IMR-90 (cell line): Measurements from ENCODE around the gene GPR84. TPM values are rescaled to one million over a fixed set of nuclear protein-coding genes. Genes with fewer than 3 reads are reported as not detected.

ENCODE experiments used
- ATAC-seq: fragments of 200-7000 bp; cut with Tn5 transposase; 2 replicates; pipeline ENCODE4 v1.9.1; 2020; ENCODE audit warnings: low read depth, mild to moderate bottlenecking, moderate library complexity
- BruUV-seq: library from RNA; stranded (reverse); fragments of 400-500 nt; replicated peaks from 2 replicates; lab custom pipeline; 2021; lab: Mats Ljungman, UMichigan
- CTCF ChIA-PET: fragments of 300-600 bp; formaldehyde crosslinking; extraction: SDS; loops from one replicate; lab custom pipeline; 2021; ENCODE audit warnings: antibody characterized with exemption; lab: Yijun Ruan, JAX
- POLR2A ChIA-PET: fragments of 300-600 bp; sonication (Branson Sonifier 250); formaldehyde crosslinking; loops from one replicate; lab custom pipeline; 2022; ENCODE audit warnings: antibody characterized with exemption; ENCODE audit not compliant: unreplicated experiment; lab: Charles Lee
- DNase-seq: peaks from one replicate; pipeline ENCODE4 v3.0.0; 2013
- H2AFZ ChIP-seq: replicated peaks from 2 replicates; pipeline ENCODE3; 2013; ENCODE audit warnings: low read length, mild to moderate bottlenecking; ENCODE audit not compliant: poor library complexity
- H2AK5ac ChIP-seq: 2 replicates; pipeline ENCODE4 v1.6.1; 2013; ENCODE audit warnings: low read depth, low read length, inconsistent platforms
- H2AK9ac ChIP-seq: replicated peaks from 2 replicates; pipeline ENCODE3; 2013; ENCODE audit warnings: mild to moderate bottlenecking, low read depth, low read length, moderate library complexity; ENCODE audit not compliant: poor library complexity
- H2BK120ac ChIP-seq: 2 replicates; pipeline ENCODE4 v1.6.1; 2013; ENCODE audit warnings: low read depth, low read length, inconsistent platforms
- H2BK15ac ChIP-seq: 3 replicates; pipeline ENCODE4 v1.6.1; 2013; ENCODE audit warnings: low read depth, low read length, inconsistent platforms
- H2BK20ac ChIP-seq: 2 replicates; pipeline ENCODE4 v1.6.1; 2013; ENCODE audit warnings: low read depth, mild to moderate bottlenecking, inconsistent platforms, low read length, moderate library complexity
- H2BK5ac ChIP-seq: 2 replicates; pipeline ENCODE4 v1.6.1; 2013; ENCODE audit warnings: mild to moderate bottlenecking, low read depth, low read length, inconsistent platforms; ENCODE audit not compliant: poor library complexity, severe bottlenecking
- H3K14ac ChIP-seq: replicated peaks from 2 replicates; pipeline ENCODE4 v1.6.1; 2013; ENCODE audit warnings: low read depth, low read length, inconsistent platforms
- H3K18ac ChIP-seq: 2 replicates; pipeline ENCODE4 v1.6.1; 2013; ENCODE audit warnings: low read depth, low read length, control low read depth
- H3K23ac ChIP-seq: 2 replicates; pipeline ENCODE4 v1.6.1; 2013; ENCODE audit warnings: low read depth, low read length, inconsistent platforms
- H3K27ac ChIP-seq: 2 replicates; pipeline ENCODE4 v1.5.1; 2013; ENCODE audit warnings: mild to moderate bottlenecking, control low read depth, low read length; ENCODE audit not compliant: insufficient read depth
- H3K27me3 ChIP-seq: 2 replicates; pipeline ENCODE4 v1.6.1; 2013; ENCODE audit warnings: low read length; ENCODE audit not compliant: control insufficient read depth, insufficient read depth
- H3K36me3 ChIP-seq: 2 replicates; pipeline ENCODE4 v1.6.1; 2013; ENCODE audit warnings: low read length, mixed read lengths; ENCODE audit not compliant: control insufficient read depth, insufficient read depth
- H3K4ac ChIP-seq: 2 replicates; pipeline ENCODE4 v1.6.1; 2013; ENCODE audit warnings: low read depth, low read length, inconsistent platforms
- H3K4me1 ChIP-seq: 2 replicates; pipeline ENCODE4 v1.6.1; 2013; ENCODE audit warnings: low read length, mixed read lengths; ENCODE audit not compliant: control insufficient read depth, insufficient read depth
- H3K4me2 ChIP-seq: 2 replicates; pipeline ENCODE4 v1.6.1; 2013; ENCODE audit warnings: low read depth, mild to moderate bottlenecking, control low read depth, low read length, moderate library complexity
- H3K4me3 ChIP-seq: 2 replicates; pipeline ENCODE4 v1.5.1; 2013; ENCODE audit warnings: low read depth, mild to moderate bottlenecking, control low read depth, low read length, moderate library complexity; ENCODE audit not compliant: insufficient read depth
- H3K56ac ChIP-seq: 2 replicates; pipeline ENCODE4 v1.6.1; 2013; ENCODE audit warnings: low read length, inconsistent platforms; ENCODE audit not compliant: insufficient read depth; ENCODE audit errors: extremely low read depth
- H3K79me1 ChIP-seq, 2 experiments: 2 replicates each; pipeline ENCODE4 v1.6.1; 2013; ENCODE audit warnings: low read length in 2 of 2, inconsistent platforms in 1 of 2, low read depth in 1 of 2
- H3K9ac ChIP-seq: 2 replicates; pipeline ENCODE4 v1.6.1; 2013; ENCODE audit warnings: low read depth, low read length, control low read depth
- H3K9me1 ChIP-seq: 2 replicates; pipeline ENCODE4 v1.6.1; 2013; ENCODE audit warnings: low read length, inconsistent platforms; ENCODE audit not compliant: insufficient read depth
- H3K9me3 ChIP-seq: 2 replicates; pipeline ENCODE4 v1.6.1; 2013; ENCODE audit warnings: low read length; ENCODE audit not compliant: control insufficient read depth, insufficient read depth
- H4K20me1 ChIP-seq: 2 replicates; pipeline ENCODE4 v1.6.1; 2013; ENCODE audit warnings: low read length, inconsistent platforms; ENCODE audit not compliant: insufficient read depth
- H4K5ac ChIP-seq: 2 replicates; pipeline ENCODE4 v1.6.1; 2013; ENCODE audit warnings: mild to moderate bottlenecking, low read depth, low read length, control low read depth
- H4K8ac ChIP-seq, 2 experiments: 2 replicates each; pipeline ENCODE4 v1.6.1; 2013; ENCODE audit warnings: low read depth in 2 of 2, low read length in 2 of 2, control low read depth in 1 of 2, inconsistent platforms in 1 of 2
- H4K91ac ChIP-seq: 2 replicates; pipeline ENCODE4 v1.6.1; 2013; ENCODE audit warnings: low read depth, low read length, inconsistent platforms; ENCODE audit not compliant: insufficient read depth
- CHD1 ChIP-seq: IDR thresholded peaks from 2 replicates; pipeline ENCODE4 v1.6.1; 2012; ENCODE audit warnings: low read depth, low read length, improper control_type of control experiment
- ELK1 ChIP-seq: fragments of 150-350 bp; IDR thresholded peaks from 2 replicates; pipeline ENCODE4 v1.6.1; 2016; ENCODE audit warnings: low read depth, mild to moderate bottlenecking, low read length, moderate library complexity, borderline replicate concordance
- FOS ChIP-seq: fragments of 150-350 bp; IDR thresholded peaks from 2 replicates; pipeline ENCODE4 v1.6.1; 2016; ENCODE audit warnings: low read depth, low read length
- MAZ ChIP-seq: IDR thresholded peaks from 2 replicates; pipeline ENCODE4 v1.6.1; 2012; ENCODE audit warnings: low read depth, mild to moderate bottlenecking, low read length, improper control_type of control experiment, moderate library complexity, borderline replicate concordance
- POLR2A ChIP-seq: IDR thresholded peaks from 2 replicates; pipeline ENCODE4 v1.6.1; 2012; ENCODE audit warnings: mild to moderate bottlenecking, low read depth, low read length
- SMC3 ChIP-seq: fragments of 150-350 bp; IDR thresholded peaks from 2 replicates; pipeline ENCODE4 v1.6.1; 2016; ENCODE audit warnings: low read depth, mild to moderate bottlenecking, antibody characterized with exemption, low read length, moderate library complexity
- USF2 ChIP-seq: fragments of 150-350 bp; IDR thresholded peaks from 2 replicates; pipeline ENCODE4 v1.6.1; 2017; ENCODE audit warnings: mild to moderate bottlenecking, antibody characterized with exemption, low read length, low read depth
- WGBS, 2 experiments: methylation state at CpG; one replicate each; pipeline versions ENCODE4 v1.1.5 to v1.1.7; 2013; ENCODE audit warnings: missing lambda C conversion rate in 2 of 2; ENCODE audit not compliant: insufficient read length in 1 of 2; ENCODE audit errors: extremely low coverage in 2 of 2; 5-methylcytosine and 5-hydroxymethylcytosine counted together
- dilution Hi-C: fragments of 300-500 bp; cut with HindIII; formaldehyde crosslinking; loops from one replicate; pipeline ENCODE4 v1.14.3; 2018; ENCODE audit warnings: low sequenced_read_pairs; ENCODE audit not compliant: unreplicated experiment
- in situ Hi-C: fragments of 300-500 bp; cut with MboI; formaldehyde crosslinking; loops from 3 replicates; pipeline ENCODE4 v1.14.3; 2019; ENCODE audit warnings: low sequenced_read_pairs, inconsistent platforms, mixed read lengths
- intact Hi-C: fragments of 100-400 bp; cut with micrococcal nuclease; formaldehyde crosslinking; loops from 2 replicates; pipeline ENCODE4 v1.10.0; 2022
- polyA plus RNA-seq, 3 experiments: library from polyadenylated mRNA; depleted of rRNA; stranded (reverse); fragments of >200 nt; gene quantifications; 2 replicates each; pipeline ENCODE4 v1.2.3, GENCODE V29; 2012; ENCODE audit warnings: low replicate concordance in 1 of 3
- total RNA-seq: library from RNA; depleted of rRNA; stranded (reverse); fragments of >200 nt; gene quantifications from 2 replicates; pipeline ENCODE4 v1.2.3, GENCODE V29; 2012

Gene GPR84
- total and polyA plus RNA-seq, 2 of the 4 experiments (the other 2 are of a cell fraction), result not detected

- no peak overlapping the region for H2BK20ac ChIP-seq
- no peak overlapping the region for H3K4me2 ChIP-seq
- intact Hi-C loops, result loop anchor here (1.0 kb wide), 1 partner anchor 25 kb away; no protein-coding TSS in a partner anchor
- no peak overlapping the region for H3K27ac ChIP-seq
- CTCF ChIA-PET, result interaction anchor here (1.2 kb wide), 2 partner anchors 16 to 44 kb away, joined by 4 to 5 read pairs; no protein-coding TSS in a partner anchor
- H3K27me3 ChIP-seq, result no peaks in the 10 kb centered on the region
- peaks cover 66% of the 10 kb centered on the region for H3K36me3 ChIP-seq
- no peak overlapping the region for H2BK15ac ChIP-seq
- H3K14ac ChIP-seq, result no peak overlapping the region
- H4K5ac ChIP-seq, result no peak overlapping the region
- no peaks in the 10 kb centered on the region for H3K9me1 ChIP-seq
- H3K18ac ChIP-seq, result no peak overlapping the region
- dilution Hi-C loops, result no loop called here
- H3K9ac ChIP-seq, result no peak overlapping the region
- ATAC-seq (no peak), DNase-seq (no peak)
- H2BK120ac ChIP-seq, result no peak overlapping the region
- no peaks in the 10 kb centered on the region for H3K4me1 ChIP-seq
- H4K20me1 ChIP-seq, result peaks cover 53% of the 10 kb centered on the region
- no peak overlapping the region for H2BK5ac ChIP-seq
- no peak overlapping the region for H3K56ac ChIP-seq
- H4K8ac ChIP-seq, result no peak overlapping the region
- H3K9me3 ChIP-seq, result no peaks in the 10 kb centered on the region
- POLR2A ChIA-PET, result no interaction called here
- in situ Hi-C loops, result loop anchor here (5.0 kb wide), 1 partner anchor 47 kb away; no protein-coding TSS in a partner anchor
- H3K79me1 ChIP-seq, result peaks cover 13 to 36% of the 10 kb centered on the region in 2 experiments; a peak in 3 of 4 replicates
- no peak overlapping the region for H3K23ac ChIP-seq
- no peak overlapping the region for H3K4me3 ChIP-seq
- TF ChIP-seq MAZ, result no peak
- TF ChIP-seq FOS, result no peak
- TF ChIP-seq SMC3, result no peak
- no peak for TF ChIP-seq USF2
- no peak for TF ChIP-seq POLR2A
- TF ChIP-seq ELK1, result no peak
- TF ChIP-seq CHD1, result no peak
- no peak overlapping the region for H4K91ac ChIP-seq
- no CpG with 5 or more reads among the region's 1 CpG for WGBS, 2 experiments
- no peak overlapping the region for H2AK5ac ChIP-seq
- H2AK9ac ChIP-seq, result no peak overlapping the region
- no peak overlapping the region for H3K4ac ChIP-seq
- BruUV-seq, result no TSS peak
- no peak overlapping the region for H2AFZ ChIP-seq
Observed at GRCh38 chr12:54394986-54395385, 30.7 kb upstream of the GPR84 start.
